ENCODE data around the gene ITCH.

ITCH gene

GRCh38 chr20:34541917-34542316 is 178.8 kb downstream of the ITCH start:
- no peak for TF ChIP-seq CTCF (IDR thresholded peaks at IDR 0.05; ENCODE audit: low read depth, low read length, missing control alignments)
- H3K4me3 ChIP-seq (ENCODE audit: low read depth, low read length), result no peak overlapping the region
- DNase-seq (ENCODE audit: low read depth), result no peak

- DNase-seq (ENCODE audit: low read depth), result no peak
- H3K4me3 ChIP-seq (ENCODE audit: low read depth, low read length), result no peak overlapping the region
- no peak for TF ChIP-seq CTCF (IDR thresholded peaks at IDR 0.05; ENCODE audit: low read depth, low read length, missing control alignments)
Measured at GRCh38 chr20:34542439-34542838, 179.4 kb downstream of the ITCH start.

DNA sequence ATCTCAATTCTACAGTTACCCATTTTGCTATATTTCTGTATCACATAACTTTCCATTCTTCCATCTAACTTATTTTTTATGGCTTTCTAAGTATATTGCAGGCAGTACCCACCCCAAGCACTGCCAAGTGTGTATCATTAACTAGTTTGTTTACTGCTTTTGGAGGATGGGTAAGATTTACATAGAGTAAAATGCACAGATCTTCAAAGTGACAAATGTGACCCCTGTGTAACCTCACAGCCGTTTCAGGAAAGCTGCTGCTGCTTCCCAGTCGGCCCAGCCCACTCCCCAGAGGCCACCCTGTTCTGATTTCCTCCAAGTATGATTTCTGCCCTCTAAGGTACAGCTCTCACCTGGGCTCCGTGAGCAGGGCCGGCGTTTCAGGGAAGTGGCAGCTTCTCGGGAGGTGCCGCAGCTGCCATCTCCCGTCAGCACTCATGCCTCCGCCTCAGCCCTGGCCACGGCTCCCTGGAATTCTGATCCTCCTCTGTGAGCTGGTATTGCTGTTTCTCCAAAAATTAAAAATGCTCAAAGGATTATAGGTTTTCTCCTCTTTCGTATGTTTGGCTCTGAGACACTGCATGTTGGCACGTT is 180.5 kb downstream of the ITCH start:
- DNase-seq (ENCODE audit: low read depth), result no peak
- no peak for TF ChIP-seq CTCF (IDR thresholded peaks at IDR 0.05; ENCODE audit: low read depth, low read length, missing control alignments)
- no peak overlapping the region for H3K4me3 ChIP-seq (ENCODE audit: low read depth, low read length)

DNA sequence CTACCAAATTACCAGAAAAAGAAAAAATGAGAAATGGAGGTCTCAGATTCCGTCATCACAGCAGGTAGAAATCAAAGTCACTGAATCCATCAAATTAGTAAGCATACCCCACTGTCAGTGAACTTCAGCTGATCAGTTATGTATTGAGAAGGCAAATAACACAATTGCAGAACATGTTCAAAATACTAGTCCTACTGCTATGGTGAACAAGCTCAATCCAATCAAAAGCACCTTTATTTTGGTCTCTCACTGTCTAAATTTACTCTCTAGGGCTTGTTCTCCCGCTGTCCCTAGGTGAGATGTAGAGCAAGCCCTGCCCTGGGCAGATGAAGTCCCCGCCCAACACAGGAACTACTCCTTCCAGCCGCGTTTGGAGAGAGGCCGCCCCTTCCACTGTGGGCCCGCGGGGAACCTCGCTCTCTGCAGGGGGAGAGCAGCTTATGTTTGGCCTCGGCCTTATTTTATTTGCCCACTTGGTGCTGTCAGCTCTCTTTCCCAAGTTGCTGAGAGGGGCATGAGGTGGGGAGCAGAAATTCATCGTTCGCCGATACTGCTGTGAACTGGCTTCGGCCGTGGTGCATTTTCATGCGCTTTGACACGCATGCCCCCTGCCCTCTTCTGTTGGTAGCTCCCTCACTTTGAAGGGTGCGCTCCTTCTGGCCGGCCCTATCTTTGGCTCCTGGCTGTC is 181.2 kb downstream of the ITCH start:
- DNase-seq (ENCODE audit: low read depth), result no peak
- no peak for TF ChIP-seq CTCF (IDR thresholded peaks at IDR 0.05; ENCODE audit: low read depth, low read length, missing control alignments)
- no peak overlapping the region for H3K4me3 ChIP-seq (ENCODE audit: low read depth, low read length)

DNA sequence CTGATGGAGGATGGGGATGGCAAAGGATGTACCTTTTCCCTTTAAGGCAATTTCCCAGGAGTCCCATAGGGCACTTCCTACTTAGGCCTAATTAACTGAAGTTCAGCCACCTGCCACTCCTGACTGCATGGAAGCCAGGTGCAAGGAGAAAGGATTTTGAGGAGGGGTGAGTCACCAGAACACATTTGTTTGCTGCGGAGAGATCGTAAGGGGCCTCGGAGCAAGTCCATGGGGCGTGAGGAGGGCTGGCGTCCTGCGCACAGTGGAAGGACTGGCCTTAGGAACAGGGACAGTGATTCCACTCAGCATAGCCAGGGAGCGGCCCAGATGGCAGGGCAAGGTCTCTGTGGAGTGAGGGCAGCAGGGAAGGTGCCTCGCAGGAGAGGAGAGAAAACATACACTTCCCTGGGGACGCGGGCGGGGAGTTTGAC is 183.7 kb downstream of the ITCH start:
- H3K4me3 ChIP-seq (ENCODE audit: low read depth, low read length), result no peak overlapping the region
- no peak for TF ChIP-seq CTCF (IDR thresholded peaks at IDR 0.05; ENCODE audit: low read depth, low read length, missing control alignments)
- DNase-seq (ENCODE audit: low read depth), result no peak

GRCh38 chr20:34547844-34548613 is 185.0 kb downstream of the ITCH start:
- H3K4me3 ChIP-seq (ENCODE audit: low read depth, low read length), result no peak overlapping the region
- DNase-seq (ENCODE audit: low read depth), result no peak
- no peak for TF ChIP-seq CTCF (IDR thresholded peaks at IDR 0.05; ENCODE audit: low read depth, low read length, missing control alignments)

All from GM12864 (cell line).